ENCODE measurements around the gene ZNF263. TPM values are rescaled to one million over a fixed set of nuclear protein-coding genes. Genes with fewer than 3 reads are reported as not detected.

ZNF263 gene
- total RNA-seq, 1 experiment from 2014 or later, result 24.4 TPM

DNA sequence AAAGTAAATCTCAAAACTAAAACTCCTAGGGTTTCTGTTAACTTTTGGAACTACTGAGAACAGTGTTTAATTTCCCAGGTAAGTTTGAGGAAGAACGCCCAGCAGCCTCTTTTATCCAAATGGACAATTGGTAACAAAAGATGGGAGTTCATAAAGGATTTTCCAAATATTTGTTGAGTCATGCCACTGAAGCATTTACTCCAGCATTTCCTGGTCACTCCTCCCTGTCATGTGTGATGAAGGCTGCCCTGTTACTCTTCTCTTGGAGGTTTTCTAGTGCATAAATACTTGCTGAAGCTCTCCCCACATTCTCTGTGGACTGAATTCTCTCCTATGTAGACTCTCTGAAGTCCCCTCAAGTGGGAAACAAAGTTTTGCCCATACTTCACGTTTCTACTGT, 38.5 kb downstream of the ZNF263 start:
- no peak for DNase-seq (ENCODE audit: low spot score)

- DNase-seq (ENCODE audit: low spot score), result no peak
These were observed 44.2 kb downstream of the ZNF263 start for GRCh38 chr16:3327514-3327913.

DNA sequence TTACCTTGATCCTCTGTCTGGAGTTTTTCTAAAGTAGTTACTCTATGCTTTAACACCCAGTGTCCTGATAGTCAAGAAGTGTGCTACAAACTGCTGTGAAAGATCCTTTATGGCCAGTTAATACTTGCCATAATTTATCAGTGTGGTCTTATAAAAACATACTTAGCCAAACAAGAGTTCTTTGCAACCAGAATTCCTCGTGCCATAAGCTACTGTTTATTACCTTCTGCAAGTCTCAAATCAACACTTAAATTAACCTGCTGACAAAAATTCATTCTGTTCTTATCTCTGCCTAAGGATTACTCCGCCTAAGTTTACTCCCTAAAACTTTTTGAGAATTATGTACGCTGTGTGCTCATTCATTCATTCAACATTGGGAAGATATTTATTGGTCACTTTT, 44.8 kb downstream of the ZNF263 start:
- DNase-seq (ENCODE audit: low spot score), result no peak

GRCh38 chr16:3328643-3329042, 45.4 kb downstream of the ZNF263 start:
- DNase-seq (ENCODE audit: low spot score), result no peak

Other genes starting within 250 kb of the ZNF263 start
- gene BICDL2, start 246.5 kb upstream of the ZNF263 start, total RNA-seq (2014; rRNA removed; shearing (Covaris generic)), result 0.25 TPM in 1 of 2 replicates, not detected in the other
- gene MMP25, start 236.9 kb upstream of the ZNF263 start, total RNA-seq (2014; rRNA removed; shearing (Covaris generic)), result 0.87 and 0.94 TPM in 2 replicates
- 15.8 and 24.1 TPM in 2 replicates for gene IL32, start 217.9 kb upstream of the ZNF263 start, total RNA-seq (2014; rRNA removed; shearing (Covaris generic))
- gene ZSCAN10, start 184.2 kb upstream of the ZNF263 start, total RNA-seq (2014; rRNA removed; shearing (Covaris generic)), result not detected in 2 replicates
- gene ZNF205, start 170.9 kb upstream of the ZNF263 start, total RNA-seq (2014; rRNA removed; shearing (Covaris generic)), result 5.2 and 8.6 TPM in 2 replicates
- gene ZNF213, start 148.5 kb upstream of the ZNF263 start, total RNA-seq (2014; rRNA removed; shearing (Covaris generic)), result 2.0 and 3.9 TPM in 2 replicates
- 0.81 TPM in 1 of 2 replicates, not detected in the other for gene OR1F1, start 95.3 kb upstream of the ZNF263 start, total RNA-seq (2014; rRNA removed; shearing (Covaris generic))
- gene ZNF200, start 48.3 kb upstream of the ZNF263 start, total RNA-seq (2014; rRNA removed; shearing (Covaris generic)), result 11.5 and 11.8 TPM in 2 replicates
- 1.2 TPM in 1 of 2 replicates, not detected in the other for gene MEFV, start 26.9 kb upstream of the ZNF263 start, total RNA-seq (2014; rRNA removed; shearing (Covaris generic))
- 4.9 and 5.4 TPM in 2 replicates for gene TIGD7, start 21.9 kb downstream of the ZNF263 start, total RNA-seq (2014; rRNA removed; shearing (Covaris generic))
- 21.7 and 23.5 TPM in 2 replicates for gene ZNF75A, start 22.0 kb downstream of the ZNF263 start, total RNA-seq (2014; rRNA removed; shearing (Covaris generic))
- gene OR2C1, start 72.4 kb downstream of the ZNF263 start, total RNA-seq (2014; rRNA removed; shearing (Covaris generic)), result not detected in 2 replicates
- 14.6 and 17.6 TPM in 2 replicates for gene ZSCAN32, start 117.5 kb downstream of the ZNF263 start, total RNA-seq (2014; rRNA removed; shearing (Covaris generic))
- 9.7 and 11.2 TPM in 2 replicates for gene ZNF174, start 117.7 kb downstream of the ZNF263 start, total RNA-seq (2014; rRNA removed; shearing (Covaris generic))
- gene ZNF597, start 160.0 kb downstream of the ZNF263 start, total RNA-seq (2014; rRNA removed; shearing (Covaris generic)), result 0.90 and 1.1 TPM in 2 replicates
- gene NAA60, start 160.2 kb downstream of the ZNF263 start, total RNA-seq (2014; rRNA removed; shearing (Covaris generic)), result 2.7 and 8.7 TPM in 2 replicates
- not detected in 2 replicates for gene C16orf90, start 212.0 kb downstream of the ZNF263 start, total RNA-seq (2014; rRNA removed; shearing (Covaris generic))
- 13.4 and 18.3 TPM in 2 replicates for gene CLUAP1, start 217.5 kb downstream of the ZNF263 start, total RNA-seq (2014; rRNA removed; shearing (Covaris generic))